Measurements from ENCODE around the gene RSPH10B. TPM values are rescaled to one million over a fixed set of nuclear protein-coding genes. Genes with fewer than 3 reads are reported as not detected.
"Not testable (repeated sequence)": the region's sequence is repeated elsewhere in the genome, so short reads cannot be mapped to it uniquely, and the experiment has no call there.

Gene RSPH10B
- total and polyA plus RNA-seq, 2 of the 8 experiments (the other 6 are each of a cell fraction or from before 2014, with no cell fraction given), result 0.17 to 0.45 TPM

DNA sequence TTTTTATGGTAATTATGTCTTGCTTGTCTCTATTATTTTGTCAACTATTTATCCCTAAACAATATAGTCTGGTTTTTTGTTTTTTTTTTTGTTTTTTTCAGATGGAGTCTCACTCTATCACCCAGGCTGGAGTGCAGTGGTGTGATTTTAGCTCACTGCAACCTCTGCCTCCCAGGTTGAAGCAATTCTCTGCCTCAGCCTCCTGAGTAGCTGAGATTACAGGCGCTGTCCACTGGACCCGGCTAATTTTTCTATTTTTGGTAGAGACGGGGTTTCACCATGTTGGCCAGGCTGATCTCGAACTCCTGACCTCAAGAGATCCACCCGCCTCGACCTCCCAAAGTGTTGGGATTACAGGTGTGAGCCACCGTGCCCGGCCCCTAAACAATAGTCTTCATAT is 39.9 kb upstream of the RSPH10B start:
- H2BK12ac ChIP-seq (ENCODE audit: low read depth, low read length); H2BK15ac ChIP-seq (ENCODE audit: low read length); H3K56ac ChIP-seq (replicated peaks; ENCODE audit: insufficient read length, low read depth, low read length); H2AFZ ChIP-seq (ENCODE audit: low read length); H4K8ac ChIP-seq (ENCODE audit: extremely low read depth, insufficient read depth, low read length); CTCF ChIA-PET (ENCODE audit: partially characterized antibody); H2BK120ac ChIP-seq (replicated peaks; ENCODE audit: low read depth, low read length); H3K9me3 ChIP-seq (ENCODE audit: insufficient read depth in 2 of 2, low read depth in 1 of 2, low read length in 1 of 2); H2BK20ac ChIP-seq (ENCODE audit: low read length); DNase-seq (ENCODE audit: low read depth in 1 of 2, low spot score in 2 of 2); H3K27ac ChIP-seq (ENCODE audit: low read depth, low read length); H3K18ac ChIP-seq (ENCODE audit: extremely low read depth, low read length); H3K14ac ChIP-seq (ENCODE audit: insufficient read length); H3K27me3 ChIP-seq (replicated peaks in 1 of 4; ENCODE audit: control insufficient read depth in 3 of 4, extremely low read depth in 1 of 4, insufficient read depth in 3 of 4, low read length in 3 of 4); H2AK5ac ChIP-seq (ENCODE audit: low read depth, low read length); H4K20me1 ChIP-seq (replicated peaks in 1 of 2; ENCODE audit: control insufficient read depth in 1 of 2, insufficient read depth in 2 of 2, low read length in 2 of 2); H3K4ac ChIP-seq (replicated peaks; ENCODE audit: insufficient read length, low read depth, low read length); H3K23ac ChIP-seq (ENCODE audit: insufficient read length); H3K79me1 ChIP-seq (ENCODE audit: low read depth, low read length); H2BK5ac ChIP-seq (ENCODE audit: low read depth, low read length); H3K23me2 ChIP-seq (ENCODE audit: low read depth, low read length); FAIRE-seq; H4K91ac ChIP-seq (replicated peaks; ENCODE audit: insufficient read length, low read length); H4K5ac ChIP-seq (ENCODE audit: insufficient read length, low read depth, low read length); H3K9ac ChIP-seq (replicated peaks in 1 of 4; ENCODE audit: extremely low read depth in 1 of 4, low read depth in 3 of 4, low read length in 3 of 4); H3K4me1 ChIP-seq (replicated peaks in 1 of 4; ENCODE audit: control insufficient read depth in 3 of 4, insufficient read depth in 4 of 4, low read length in 3 of 4): not testable (repeated sequence)
- WGBS, 2 experiments (ENCODE audit: extremely low coverage in 1 of 2, insufficient coverage in 1 of 2, insufficient read length in 1 of 2, insufficient replicate concordance in 2 of 2, low coverage in 1 of 2, low lambda C conversion rate in 2 of 2, missing lambda C conversion rate in 1 of 2), result 88% methylated on average over 8 of the region's 8 CpGs; no CpG with 5 or more reads in 1 of the 2 experiments
- Histone ChIP-seq H3K36me3 (ENCODE audit: control insufficient read depth in 2 of 4, insufficient read depth in 4 of 4, low read length in 3 of 4) (peaks cover 4 to 35% (median 12%) of the 10 kb centered on the region in 4 experiments; a peak in 7 of 8 replicates), H3K4me3 (ENCODE audit: extremely low read depth in 1 of 4, insufficient read depth in 2 of 4, low read depth in 3 of 4, low read length in 4 of 4) (peak overlapping the region; percentile 1 to 86 (median 58); a peak in 5 of 8 replicates), H3K4me2 (ENCODE audit: insufficient read depth in 1 of 2, low read depth in 2 of 2, low read length in 2 of 2) (peak overlapping the region; percentile 71 to 75), H3K79me2 (ENCODE audit: control insufficient read depth in 1 of 2, insufficient read depth in 2 of 2, low read length in 2 of 2) (peaks cover 2 to 56% of the 10 kb centered on the region in 2 experiments; a peak in 3 of 4 replicates)
- POLR2A ChIA-PET (ENCODE audit: partially characterized antibody), result interaction anchor here (8.0 kb wide), 1 partner anchor 14 kb away, joined by 66 read pairs; no protein-coding TSS in a partner anchor
